Osteoblast (primary cell): Measurements from ENCODE around the gene STK32A. TPM values are rescaled to one million over a fixed set of nuclear protein-coding genes. Genes with fewer than 3 reads are reported as not detected.
A peak's percentile ranks its signal among the peaks of the same experiment; 100 is the strongest.

Source experiments
- DNase-seq: peaks from one replicate; pipeline ENCODE4 v3.0.0; 2011; ENCODE audit warnings: low spot score, mixed read lengths; ENCODE audit not compliant: insufficient read length; ENCODE audit errors: missing footprints
- H2AFZ ChIP-seq: 2 replicates; pipeline ENCODE4 v1.6.0; 2011; ENCODE audit warnings: mild to moderate bottlenecking, low read length
- H3K27ac ChIP-seq: 2 replicates; pipeline ENCODE4 v1.5.1; 2011; ENCODE audit warnings: mild to moderate bottlenecking, low read depth, low read length, moderate library complexity
- H3K27me3 ChIP-seq: 2 replicates; pipeline ENCODE4 v1.6.0; 2012; ENCODE audit warnings: mild to moderate bottlenecking, control low read depth, inconsistent platforms, low read length, moderate library complexity; ENCODE audit not compliant: insufficient read depth
- H3K36me3 ChIP-seq: 2 replicates; pipeline ENCODE4 v1.5.1; 2011; ENCODE audit warnings: mild to moderate bottlenecking, low read length, control low read depth, moderate library complexity; ENCODE audit not compliant: insufficient read depth
- H3K4me1 ChIP-seq: 2 replicates; pipeline ENCODE4 v1.5.1; 2011; ENCODE audit warnings: mild to moderate bottlenecking, low read length, control low read depth, moderate library complexity; ENCODE audit not compliant: insufficient read depth
- H3K4me2 ChIP-seq: 2 replicates; pipeline ENCODE4 v1.6.0; 2011; ENCODE audit warnings: mild to moderate bottlenecking, low read length; ENCODE audit not compliant: insufficient read depth
- H3K4me3 ChIP-seq: fragments of 200-600 bp; sonication (generic); 3 replicates; pipeline ENCODE4 v1.5.1; 2012; ENCODE audit warnings: mild to moderate bottlenecking, low read length, inconsistent platforms; ENCODE audit not compliant: insufficient read depth
- H3K79me2 ChIP-seq: 2 replicates; pipeline ENCODE4 v1.6.0; 2012; ENCODE audit warnings: mild to moderate bottlenecking, low read length, control low read depth, inconsistent platforms; ENCODE audit not compliant: insufficient read depth
- H3K9me3 ChIP-seq: 2 replicates; pipeline ENCODE4 v1.5.1; 2011; ENCODE audit warnings: low read depth, low read length, control low read depth
- H4K20me1 ChIP-seq: 2 replicates; pipeline ENCODE4 v1.6.0; 2012; ENCODE audit warnings: mild to moderate bottlenecking, low read length, control low read depth; ENCODE audit not compliant: insufficient read depth
- total RNA-seq: library from RNA; depleted of rRNA; stranded (reverse); fragments of >200 nt; gene quantifications from 2 replicates; pipeline ENCODE4 v1.2.3, GENCODE V29; 2012
- TF ChIP-seq, protein P1 (sequence below): IDR thresholded peaks from 2 replicates; pipeline ENCODE4 v1.5.1; 2011; ENCODE audit warnings: mild to moderate bottlenecking, low read depth, low read length, moderate library complexity; ENCODE audit errors: extremely low read depth

STK32A gene
- 1.2 and 1.8 TPM in 2 replicates for total RNA-seq

DNA sequence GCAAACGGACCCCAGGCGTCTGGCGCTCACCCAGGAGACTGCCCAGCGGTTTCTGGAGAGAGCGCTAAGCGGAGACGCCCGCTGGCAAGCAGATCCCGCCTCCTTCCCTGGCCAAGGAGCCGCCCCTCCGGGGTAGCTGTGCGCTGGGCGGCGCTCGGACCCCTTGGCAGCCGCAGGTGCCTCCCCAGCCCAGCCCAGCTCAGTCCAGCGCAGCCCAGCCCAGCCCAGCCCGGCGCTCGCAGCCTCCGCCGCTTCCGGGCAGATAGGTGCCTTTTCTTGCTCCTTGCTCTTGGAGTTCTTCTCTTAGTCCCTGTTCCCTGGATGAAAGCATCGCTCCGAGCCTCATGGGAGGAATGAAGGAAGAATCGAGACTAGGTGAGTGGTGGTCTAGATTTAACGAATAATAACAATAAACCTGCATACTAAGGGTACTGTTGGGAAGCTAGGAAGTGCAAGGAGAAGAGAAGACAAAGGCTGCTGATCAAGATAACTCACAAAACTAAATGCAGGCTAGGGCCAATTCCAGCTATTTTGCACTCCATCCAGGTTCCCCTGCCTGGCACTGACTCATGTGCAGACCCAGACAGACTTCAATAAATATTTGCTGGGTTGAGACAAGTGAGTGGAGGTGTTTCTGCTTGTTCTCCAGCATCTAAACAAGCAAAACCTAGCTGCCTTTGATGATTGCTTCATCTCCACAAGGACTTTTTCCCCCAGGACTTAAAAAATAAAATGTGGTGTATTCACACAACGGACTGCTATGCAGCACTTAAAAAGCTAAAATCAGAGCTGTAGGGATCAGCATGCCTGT is at the start of gene STK32A:
STK32A (plus strand) TSS at position 202 of the 811 bp plus-strand sequence. CDS start 4,609 bp downstream, outside the sequence.
- Histone ChIP-seq H3K79me2 (no peaks in the 10 kb centered on the region), H3K27ac (no peak within 1 kb of the TSS), H3K4me1 (peaks cover 8% of the 10 kb centered on the region), H2AFZ (peak within 1 kb of the TSS; percentile 89), H3K9me3 (no peaks in the 10 kb centered on the region), H4K20me1 (no peaks in the 10 kb centered on the region), H3K36me3 (no peaks in the 10 kb centered on the region), H3K27me3 (peaks cover 31% of the 10 kb centered on the region), H3K4me3 (peak within 1 kb of the TSS; percentile 71), H3K4me2 (peak within 1 kb of the TSS; percentile 88)
- peak; percentile 83 for DNase-seq
- TF ChIP-seq, protein P1, sequence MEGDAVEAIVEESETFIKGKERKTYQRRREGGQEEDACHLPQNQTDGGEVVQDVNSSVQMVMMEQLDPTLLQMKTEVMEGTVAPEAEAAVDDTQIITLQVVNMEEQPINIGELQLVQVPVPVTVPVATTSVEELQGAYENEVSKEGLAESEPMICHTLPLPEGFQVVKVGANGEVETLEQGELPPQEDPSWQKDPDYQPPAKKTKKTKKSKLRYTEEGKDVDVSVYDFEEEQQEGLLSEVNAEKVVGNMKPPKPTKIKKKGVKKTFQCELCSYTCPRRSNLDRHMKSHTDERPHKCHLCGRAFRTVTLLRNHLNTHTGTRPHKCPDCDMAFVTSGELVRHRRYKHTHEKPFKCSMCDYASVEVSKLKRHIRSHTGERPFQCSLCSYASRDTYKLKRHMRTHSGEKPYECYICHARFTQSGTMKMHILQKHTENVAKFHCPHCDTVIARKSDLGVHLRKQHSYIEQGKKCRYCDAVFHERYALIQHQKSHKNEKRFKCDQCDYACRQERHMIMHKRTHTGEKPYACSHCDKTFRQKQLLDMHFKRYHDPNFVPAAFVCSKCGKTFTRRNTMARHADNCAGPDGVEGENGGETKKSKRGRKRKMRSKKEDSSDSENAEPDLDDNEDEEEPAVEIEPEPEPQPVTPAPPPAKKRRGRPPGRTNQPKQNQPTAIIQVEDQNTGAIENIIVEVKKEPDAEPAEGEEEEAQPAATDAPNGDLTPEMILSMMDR, result no peak

DNA sequence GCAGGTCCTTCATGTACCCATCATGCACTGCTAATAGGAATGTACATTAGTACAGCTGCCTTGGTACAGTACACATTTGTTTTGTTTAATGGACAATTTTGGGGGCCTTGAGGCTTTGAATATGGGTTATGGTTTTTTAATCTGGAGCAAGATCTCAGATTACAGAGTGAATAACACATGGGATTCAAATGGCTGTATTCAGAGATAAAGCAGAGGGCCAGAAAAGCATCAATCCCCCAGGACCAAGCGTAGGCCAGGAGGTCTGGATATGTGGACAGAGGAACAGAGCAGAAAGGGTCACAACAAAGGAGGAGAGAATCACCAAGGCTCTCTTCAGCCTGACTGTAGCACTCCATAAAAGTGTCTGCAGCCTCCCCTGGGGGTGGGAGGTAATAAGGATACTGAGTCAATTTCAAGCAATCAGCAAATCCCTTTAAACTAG is 47.7 kb upstream of the STK32A start:
- no peaks in the 10 kb centered on the region for H3K36me3 ChIP-seq
- H3K27me3 ChIP-seq, result no peaks in the 10 kb centered on the region
- H3K4me3 ChIP-seq, result no peak overlapping the region
- no peaks in the 10 kb centered on the region for H3K79me2 ChIP-seq
- H3K4me2 ChIP-seq, result no peak overlapping the region
- no peak overlapping the region for H2AFZ ChIP-seq
- no peaks in the 10 kb centered on the region for H3K9me3 ChIP-seq
- no peaks in the 10 kb centered on the region for H4K20me1 ChIP-seq
- no peak for DNase-seq
- H3K27ac ChIP-seq, result no peak overlapping the region
- TF ChIP-seq, protein P1, result no peak
- H3K4me1 ChIP-seq, result no peaks in the 10 kb centered on the region

DNA sequence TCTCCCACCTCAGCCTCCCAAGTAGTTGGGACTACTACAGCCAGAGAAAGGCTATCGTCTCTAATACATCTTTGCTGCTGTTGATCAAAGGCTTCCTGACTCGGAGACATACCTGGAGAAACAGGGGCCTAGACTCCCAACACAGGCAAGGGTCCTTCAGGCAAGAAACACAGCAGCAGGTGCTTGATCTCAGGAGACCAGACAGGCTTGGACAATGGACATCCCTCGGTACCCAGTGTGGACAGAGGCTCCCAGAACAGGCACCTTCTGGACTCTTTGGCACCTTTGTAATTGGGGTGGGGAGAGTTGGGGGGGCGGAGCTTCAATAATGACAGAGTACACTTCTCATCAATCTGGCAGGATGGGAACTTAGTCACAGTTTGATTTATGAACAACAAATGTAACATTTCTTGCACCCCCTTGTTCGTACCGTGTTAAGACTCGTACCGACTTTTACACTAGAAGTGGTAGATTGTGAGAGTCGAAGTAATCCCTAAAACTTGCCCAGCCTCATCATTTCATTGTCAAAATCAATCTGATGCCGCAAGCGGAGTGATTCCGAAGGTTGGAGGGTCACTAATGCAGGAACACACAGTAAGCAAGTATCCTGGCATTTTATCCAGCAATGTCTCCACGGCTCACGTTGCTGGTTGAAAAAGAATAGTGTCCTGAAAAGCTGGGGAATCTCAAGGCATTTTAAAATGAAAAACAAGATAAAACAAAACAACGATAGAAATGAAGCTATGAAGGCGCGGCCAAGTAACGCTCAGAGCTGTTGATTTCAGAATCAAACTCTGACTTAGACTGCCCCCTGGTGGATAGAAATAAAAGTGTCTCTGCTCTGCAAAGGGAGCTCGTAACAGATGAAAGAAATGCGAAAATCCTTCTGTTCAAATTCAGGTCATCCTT is 46.4 kb upstream of the STK32A start:
- no peaks in the 10 kb centered on the region for H3K9me3 ChIP-seq
- H3K79me2 ChIP-seq, result no peaks in the 10 kb centered on the region
- peak overlapping the region; percentile 60 for H3K4me2 ChIP-seq
- H3K27me3 ChIP-seq, result no peaks in the 10 kb centered on the region
- TF ChIP-seq, protein P1, result peak; percentile 83
- peak overlapping the region; percentile 15 for H3K4me3 ChIP-seq
- H3K4me1 ChIP-seq, result no peaks in the 10 kb centered on the region
- H3K27ac ChIP-seq, result no peak overlapping the region
- DNase-seq, result peak; percentile 82
- H3K36me3 ChIP-seq, result no peaks in the 10 kb centered on the region
- H4K20me1 ChIP-seq, result no peaks in the 10 kb centered on the region
- peak overlapping the region; percentile 69 for H2AFZ ChIP-seq

DNA sequence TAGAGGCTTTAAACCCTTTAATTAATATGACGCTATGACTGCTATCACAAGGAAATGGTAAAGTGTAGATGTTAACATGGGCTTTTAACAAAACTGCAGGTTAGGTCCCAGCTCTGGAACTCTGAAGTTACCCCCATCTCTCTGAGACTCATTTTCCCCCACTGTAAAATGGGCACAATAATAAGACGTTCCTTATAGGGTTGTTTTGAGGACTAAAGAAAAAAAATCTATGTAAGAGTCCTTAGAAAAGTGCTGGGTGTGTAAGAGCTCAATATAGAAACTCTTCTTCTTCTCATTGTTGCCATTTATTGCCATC is 45.8 kb upstream of the STK32A start:
- H3K36me3 ChIP-seq, result no peaks in the 10 kb centered on the region
- H3K79me2 ChIP-seq, result no peaks in the 10 kb centered on the region
- no peak overlapping the region for H3K4me3 ChIP-seq
- DNase-seq, result no peak
- TF ChIP-seq, protein P1, result no peak
- H3K27me3 ChIP-seq, result no peaks in the 10 kb centered on the region
- no peaks in the 10 kb centered on the region for H3K4me1 ChIP-seq
- H3K4me2 ChIP-seq, result no peak overlapping the region
- no peaks in the 10 kb centered on the region for H4K20me1 ChIP-seq
- H3K9me3 ChIP-seq, result no peaks in the 10 kb centered on the region
- no peak overlapping the region for H3K27ac ChIP-seq
- no peak overlapping the region for H2AFZ ChIP-seq
